Hematopoietic multipotent progenitor cell treated with erythropoietin and hydrocortisone succinate and interleukin-3 and kit ligand, for 4 days (in vitro differentiated cells): ENCODE data around the gene PDE12.
"Not testable (repeated sequence)": the region's sequence is repeated elsewhere in the genome, so short reads cannot be mapped to it uniquely, and the experiment has no call there.

ENCODE experiments used
- DNase-seq: peaks from one replicate; pipeline ENCODE4 v3.0.0-alpha.2; 2015

PDE12 gene

GRCh38 chr3:57586778-57587177, 30.7 kb downstream of the PDE12 start:
- no peak for DNase-seq

GRCh38 chr3:57587905-57588304, 31.8 kb downstream of the PDE12 start:
- DNase-seq = peak; percentile 69

GRCh38 chr3:57592306-57592705, 36.2 kb downstream of the PDE12 start:
- no peak for DNase-seq

- no peak for DNase-seq
Observed at GRCh38 chr3:57594144-57594543, 38.1 kb downstream of the PDE12 start.

GRCh38 chr3:57594576-57594975, 38.5 kb downstream of the PDE12 start:
- DNase-seq = no peak

GRCh38 chr3:57596495-57597126, 40.5 kb downstream of the PDE12 start:
- DNase-seq = peak; percentile 89

GRCh38 chr3:57597127-57597923, 41.3 kb downstream of the PDE12 start, which contains the start of gene ARF4:
Gene ARF4 (minus strand): TSS chr3:57597344. CDS start chr3:57597140, 204 bp downstream.
- peak; percentile 100 for DNase-seq

- DNase-seq = peak; percentile 86
Observed at GRCh38 chr3:57598765-57599360, 42.8 kb downstream of the PDE12 start.

- DNase-seq = no peak
Observed at GRCh38 chr3:57600195-57600594, 44.1 kb downstream of the PDE12 start.

- DNase-seq = no peak
Observed at GRCh38 chr3:57604971-57605370, 48.9 kb downstream of the PDE12 start.

GRCh38 chr3:57605683-57606082, 49.6 kb downstream of the PDE12 start:
- no peak for DNase-seq

GRCh38 chr3:57611870-57612269, 55.8 kb downstream of the PDE12 start:
- DNase-seq = not testable (repeated sequence)

GRCh38 chr3:57616233-57616632, 60.2 kb downstream of the PDE12 start:
- no peak for DNase-seq
